HG03139 (cell line): ENCODE data around the gene CLCF1.

Experiments
- ATAC-seq: cut with Tn5 transposase; IDR thresholded peaks from one replicate; pipeline ENCODE4 v1.9.1; 2021; ENCODE audit not compliant: unreplicated experiment

The CLCF1 gene

DNA sequence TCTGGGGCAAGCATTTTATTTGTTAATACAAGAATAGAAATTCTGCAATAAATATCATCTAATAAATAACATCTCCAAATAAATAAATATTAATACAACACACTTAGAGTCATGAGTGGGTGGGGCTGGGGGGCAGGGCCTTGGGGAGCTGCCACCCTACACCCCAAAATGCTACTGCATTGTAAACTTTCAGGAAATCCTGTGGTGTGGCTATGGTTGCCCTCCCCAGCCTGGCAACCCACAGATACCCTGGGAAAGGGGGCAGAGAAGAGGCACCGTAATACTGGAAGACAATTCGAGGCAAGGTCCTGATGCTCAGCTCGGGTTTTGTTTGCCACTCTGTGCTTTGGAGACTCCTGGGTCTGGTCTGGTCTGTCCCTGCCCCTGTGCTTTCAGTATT lies 9.2 kb downstream of the CLCF1 start:
- ATAC-seq = no peak

DNA sequence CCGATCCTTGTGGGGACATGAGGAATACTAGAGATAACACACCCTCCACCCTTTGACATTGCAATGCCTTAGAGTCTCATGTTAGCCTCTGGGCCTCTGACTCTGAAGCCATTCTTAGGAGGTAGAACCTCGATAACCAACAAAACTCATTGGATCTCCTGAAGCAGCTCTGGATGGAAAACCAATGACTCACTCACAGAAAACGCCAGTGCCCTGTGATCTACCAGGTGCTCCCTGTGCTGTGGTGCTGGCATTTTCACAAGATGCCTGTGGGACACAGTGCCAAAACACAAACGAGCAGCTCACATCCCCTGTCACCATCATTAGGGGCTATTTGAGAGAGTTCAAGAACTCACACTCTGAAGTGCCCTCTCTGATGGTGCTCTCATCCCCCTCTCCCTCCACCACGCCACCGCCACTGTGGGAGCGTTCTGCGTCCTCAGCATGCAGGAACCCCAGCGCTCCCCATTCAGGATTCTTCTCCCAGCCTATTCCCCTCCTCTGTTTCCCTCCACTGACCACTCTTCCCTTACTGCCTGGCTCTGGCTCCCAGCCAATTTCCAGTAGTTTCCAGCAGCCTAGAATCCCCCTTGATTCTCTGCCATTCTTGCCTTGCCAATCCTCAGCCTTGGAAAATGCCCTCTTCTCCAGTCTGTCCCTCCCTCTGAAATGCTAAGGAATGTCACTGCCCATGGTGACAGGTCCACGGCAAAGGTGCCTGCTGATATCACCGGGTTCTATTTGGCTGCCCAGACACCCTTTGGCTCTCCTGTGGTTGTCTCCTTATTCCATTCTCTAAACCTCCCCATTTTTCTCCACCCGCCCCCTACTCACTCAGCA lies 15.3 kb downstream of the CLCF1 start:
- ATAC-seq = no peak

GRCh38 chr11:67356864-67357561 lies 16.4 kb downstream of the CLCF1 start:
- no peak for ATAC-seq

- ATAC-seq = no peak
Measured at GRCh38 chr11:67356387-67356863, 17.0 kb downstream of the CLCF1 start.

DNA sequence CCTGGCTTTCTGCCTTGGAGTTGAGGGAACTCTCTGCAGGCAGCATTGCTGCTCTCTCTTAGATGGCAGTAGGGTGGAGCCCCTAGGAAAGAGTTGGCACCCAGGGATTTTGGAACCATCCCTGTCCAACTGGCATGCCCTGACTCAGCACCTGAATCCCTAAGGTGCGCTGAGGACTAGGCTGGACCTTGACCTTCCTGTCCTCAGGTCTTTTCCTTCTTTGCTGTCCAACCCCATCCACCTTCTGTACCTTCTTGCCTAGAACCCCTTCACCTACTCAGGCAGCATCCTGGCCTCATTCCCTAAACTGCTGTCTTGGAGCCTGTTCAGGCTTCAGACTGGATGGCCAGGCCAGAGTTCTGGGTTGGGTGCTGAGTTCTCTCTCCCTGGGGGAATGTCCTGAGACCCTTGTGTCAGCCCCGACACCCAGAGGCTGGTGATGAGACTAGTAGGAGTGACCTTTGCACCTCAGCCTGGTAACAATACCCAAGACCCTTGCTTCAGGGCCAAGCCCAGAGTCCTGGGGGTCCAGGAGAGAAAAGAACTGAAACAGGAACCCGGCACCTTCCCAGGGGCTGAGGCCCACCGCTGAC lies 17.5 kb downstream of the CLCF1 start:
- no peak for ATAC-seq

- ATAC-seq = no peak
Measured at GRCh38 chr11:67355023-67355793, 18.2 kb downstream of the CLCF1 start.

- ATAC-seq = no peak
Measured at GRCh38 chr11:67354075-67355022, 19.0 kb downstream of the CLCF1 start.

GRCh38 chr11:67353317-67354074 lies 19.9 kb downstream of the CLCF1 start, which contains the start of gene POLD4:
POLD4 (minus strand) TSS chr11:67353546; CDS start chr11:67353399, 147 bp downstream.
- peak; percentile 58 for ATAC-seq

- peak; percentile 1 for ATAC-seq
Measured at GRCh38 chr11:67352546-67353316, 20.7 kb downstream of the CLCF1 start.

GRCh38 chr11:67351275-67352005 lies 22.0 kb downstream of the CLCF1 start:
- ATAC-seq = no peak

DNA sequence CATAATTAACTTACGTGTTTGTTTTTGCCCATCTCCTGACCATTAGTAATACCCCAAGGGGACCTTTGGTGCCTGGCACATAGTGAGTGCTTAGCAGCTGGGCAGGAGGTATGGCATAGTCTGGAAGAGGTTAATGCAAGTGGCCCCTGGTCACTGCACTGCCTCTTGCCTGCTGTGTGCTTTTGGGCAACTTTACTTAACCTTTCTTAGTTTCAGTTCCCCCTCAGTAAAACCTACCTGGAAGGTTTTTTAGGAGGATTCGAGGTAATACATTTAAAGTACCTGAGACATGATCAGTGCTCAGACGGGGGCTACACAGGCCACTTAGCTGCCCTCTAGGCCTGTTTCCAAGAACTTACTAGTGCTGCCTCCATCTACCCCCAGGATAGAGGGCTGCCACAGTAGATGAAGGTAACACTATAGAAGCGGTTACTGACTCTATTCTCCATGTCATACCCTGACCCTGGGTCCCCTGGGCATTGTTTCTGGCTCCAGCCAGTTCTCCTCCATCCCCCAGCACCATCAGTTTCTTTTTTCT lies 23.4 kb downstream of the CLCF1 start:
- no peak for ATAC-seq

DNA sequence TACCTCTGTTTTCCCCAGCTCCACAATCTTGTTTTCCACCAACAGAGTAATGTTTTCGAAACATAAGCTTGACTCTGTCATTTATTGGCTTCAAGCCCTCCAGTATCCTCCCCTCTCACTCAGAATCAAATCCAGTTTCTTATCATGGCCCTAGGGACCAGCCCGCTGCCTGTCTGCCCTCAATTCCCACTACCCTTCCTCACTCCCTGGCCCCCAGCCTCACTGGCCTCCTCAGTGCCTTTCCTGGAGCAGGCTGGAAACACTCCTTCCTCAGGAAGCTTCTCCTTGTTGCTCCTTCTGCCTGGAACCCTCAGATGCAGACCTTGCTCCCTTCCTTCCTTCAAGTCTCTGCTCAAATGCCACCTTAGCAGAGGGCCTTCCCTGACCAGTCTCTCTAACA lies 23.9 kb downstream of the CLCF1 start:
- ATAC-seq = no peak

DNA sequence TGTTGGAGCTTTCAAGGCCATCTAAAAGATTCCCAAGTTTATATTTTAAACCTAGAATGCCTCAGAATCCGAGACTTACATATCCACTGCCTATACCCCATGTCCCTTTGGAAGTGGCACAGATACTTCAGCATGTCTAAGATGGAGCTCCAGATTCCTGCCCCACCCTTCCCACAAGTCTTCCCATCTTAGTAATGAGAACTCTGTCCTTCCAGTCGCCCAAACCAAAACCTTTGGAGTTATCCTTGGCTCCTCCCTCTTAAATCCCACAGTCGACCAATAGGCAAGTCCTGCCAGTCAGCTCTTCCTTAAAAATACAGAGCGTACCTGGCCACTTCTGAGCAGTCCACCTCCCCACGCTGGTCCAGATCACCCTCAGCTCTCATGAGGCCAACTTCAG lies 24.4 kb downstream of the CLCF1 start:
- ATAC-seq = no peak

DNA sequence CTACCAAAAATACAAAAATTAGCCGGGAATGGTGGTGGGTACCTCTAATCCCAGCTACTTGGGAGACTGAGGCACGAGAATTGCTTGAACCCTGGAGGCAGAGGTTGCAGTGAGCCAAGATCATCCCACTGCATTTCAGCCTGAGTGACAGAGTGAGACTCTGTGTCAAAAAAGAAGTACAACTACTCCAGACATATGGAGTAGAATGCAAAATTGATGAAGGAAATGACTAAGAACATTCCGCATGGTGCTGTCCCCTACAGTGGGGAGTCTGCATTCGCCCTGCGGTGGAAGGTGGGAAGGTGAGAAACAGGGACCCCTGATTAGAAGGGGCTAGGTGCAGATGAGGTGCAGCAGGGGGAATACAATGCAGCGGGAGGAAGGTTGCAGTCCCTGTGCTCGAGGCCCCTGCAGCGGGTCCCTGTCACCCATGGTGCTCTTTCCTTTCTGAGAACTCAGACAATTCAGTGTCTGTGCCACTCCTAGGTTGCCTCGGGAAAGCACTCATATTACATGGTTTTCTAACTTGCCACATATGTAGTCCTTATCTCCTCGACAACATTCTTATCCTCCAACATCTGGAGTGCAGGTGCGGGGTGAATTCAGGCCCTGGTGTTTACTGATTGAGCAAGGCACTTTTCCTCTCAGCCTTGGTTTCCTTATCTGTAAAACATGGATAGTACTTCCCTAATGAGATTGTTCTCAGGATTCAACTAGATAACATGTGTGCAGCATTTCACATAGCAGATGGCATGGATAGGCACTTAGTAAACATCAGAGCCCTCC lies 25.2 kb downstream of the CLCF1 start:
- no peak for ATAC-seq

DNA sequence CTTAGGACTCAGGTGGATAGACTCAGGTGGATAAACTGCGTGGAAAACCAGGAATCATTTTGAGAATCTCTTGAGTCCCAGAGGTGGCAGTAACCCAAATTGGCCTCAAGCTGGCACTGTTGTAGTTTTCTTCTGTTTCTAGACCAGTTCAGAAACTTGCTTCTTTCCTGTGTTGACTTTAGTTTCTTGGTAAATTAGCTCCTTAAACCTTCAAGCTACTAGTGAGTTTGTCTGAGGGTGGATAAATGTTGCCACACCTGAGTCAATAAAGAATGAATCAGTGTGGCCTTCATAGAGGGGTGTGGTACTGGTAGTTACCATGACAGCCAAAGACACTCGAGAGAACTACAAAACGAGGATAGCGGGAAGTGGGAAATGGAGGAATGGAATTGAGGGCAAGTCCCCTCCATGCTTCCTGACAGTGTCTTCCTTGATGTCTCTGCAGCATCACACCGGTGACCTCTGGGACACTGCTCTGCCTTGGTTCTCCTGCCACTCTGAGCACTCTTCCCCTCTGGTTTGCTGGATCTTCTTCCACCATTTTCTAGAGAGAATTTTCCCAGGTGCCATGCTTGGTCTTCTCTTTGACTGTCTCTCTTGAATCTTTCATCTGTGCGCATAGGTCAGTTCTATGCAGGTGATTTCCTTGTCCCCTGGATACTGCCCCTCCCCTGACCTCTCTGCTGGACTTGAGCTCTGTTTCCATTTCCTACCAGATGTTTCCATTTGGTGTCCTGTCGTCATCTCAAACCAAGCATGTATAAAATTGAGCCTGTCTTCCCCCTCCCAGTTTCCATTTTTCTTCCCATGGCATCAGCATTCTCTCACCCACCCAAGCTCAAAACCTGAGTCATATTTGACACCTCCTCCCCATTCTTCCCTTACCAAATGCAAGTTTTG lies 27.2 kb downstream of the CLCF1 start:
- no peak for ATAC-seq
